K562 (cell line): ENCODE data around the gene TNFRSF11A. TPM values are rescaled to one million over a fixed set of nuclear protein-coding genes. Genes with fewer than 3 reads are reported as not detected.
A peak's percentile ranks its signal among the peaks of the same experiment; 100 is the strongest.

Experiments
- ATAC-seq: fragments of 200-7000 bp; cut with Tn5 transposase; 3 replicates; pipeline ENCODE4 v1.9.1; 2020; ENCODE audit warnings: moderate library complexity
- BruUV-seq: library from RNA; stranded (reverse); fragments of 400-500 nt; replicated peaks from 2 replicates; lab custom pipeline; 2021; lab: Mats Ljungman, UMichigan
- CTCF ChIA-PET: fragments of 300-600 bp; formaldehyde crosslinking; extraction: SDS; loops from one replicate; lab custom pipeline; 2021; ENCODE audit warnings: low intra/inter-chr PET ratio; lab: Yijun Ruan, JAX
- POLR2A ChIA-PET: fragments of 300-600, 350-650 bp; sonication (Branson Sonifier 250); formaldehyde crosslinking; extraction: SDS; loops from one replicate; lab custom pipeline; 2021; ENCODE audit warnings: antibody characterized with exemption, inconsistent platforms; lab: Yijun Ruan, JAX
- DNase-seq, 4 experiments: peaks; one replicate each; pipeline versions ENCODE4 v3.0.0 to v3.0.0-alpha.2; 2011 to 2018; ENCODE audit warnings: low spot score in 3 of 4, mixed read lengths in 3 of 4; ENCODE audit errors: extremely low read depth in 1 of 4
- FAIRE-seq: peaks from 2 replicates; lab custom pipeline; 2011; peaks lifted over from hg19 to GRCh38; lab: Jason Lieb, UNC
- H2AFZ ChIP-seq: 2 replicates; pipeline ENCODE4 v1.6.0; 2011; ENCODE audit warnings: low read depth, low read length, control low read depth, inconsistent platforms
- H3K27ac ChIP-seq: fragments of 200-600 bp; 3 replicates; pipeline ENCODE4 v1.8.0; 2011; ENCODE audit warnings: low read depth, mild to moderate bottlenecking, control low read depth, inconsistent platforms, low read length, moderate library complexity, mixed read lengths; ENCODE audit errors: extremely low read depth
- H3K27me3 ChIP-seq, 2 experiments: fragments of 300-600 bp in 1 of 2; 2 replicates in 1 of 2; 3 replicates in 1 of 2; pipeline versions ENCODE4 v1.6.0 to v1.8.0; 2011; ENCODE audit warnings: inconsistent platforms in 2 of 2, low read length in 2 of 2, mild to moderate bottlenecking in 1 of 2, mixed read lengths in 1 of 2, moderate library complexity in 1 of 2; ENCODE audit not compliant: control insufficient read depth in 2 of 2, insufficient read depth in 2 of 2
- H3K36me3 ChIP-seq: fragments of 300-600 bp; 3 replicates; pipeline ENCODE4 v1.8.0; 2011; ENCODE audit warnings: mild to moderate bottlenecking, low read length, inconsistent platforms; ENCODE audit not compliant: control insufficient read depth, insufficient read depth
- H3K4me1 ChIP-seq, 2 experiments: fragments of 200-600 bp in 1 of 2; replicated peaks in 1 of 2; 2 replicates in 1 of 2; 3 replicates in 1 of 2; pipeline versions ENCODE4 v1.5.1 to v1.8.0; 2011; ENCODE audit warnings: inconsistent platforms in 2 of 2, low read length in 2 of 2, mild to moderate bottlenecking in 1 of 2, mixed read lengths in 1 of 2, moderate library complexity in 1 of 2; ENCODE audit not compliant: control insufficient read depth in 2 of 2, insufficient read depth in 2 of 2
- H3K4me2 ChIP-seq: 2 replicates; pipeline ENCODE4 v1.6.1; 2011; ENCODE audit warnings: low read length, control low read depth, inconsistent platforms, mixed read lengths; ENCODE audit not compliant: insufficient read depth
- H3K4me3 ChIP-seq: fragments of 200-600 bp; sonication (generic), shearing (Covaris generic); 2 replicates; pipeline ENCODE4 v1.5.1; 2016; ENCODE audit warnings: control low read depth, inconsistent platforms
- H3K79me2 ChIP-seq: fragments of 200-600 bp; 3 replicates; pipeline ENCODE4 v1.8.0; 2011; ENCODE audit warnings: low read length, inconsistent platforms; ENCODE audit not compliant: control insufficient read depth, insufficient read depth
- H3K9ac ChIP-seq, 2 experiments: 2 replicates each; pipeline versions ENCODE4 v1.6.0 to v1.6.1; 2011; ENCODE audit warnings: low read depth in 2 of 2, low read length in 2 of 2, control low read depth in 1 of 2, inconsistent platforms in 1 of 2, mild to moderate bottlenecking in 1 of 2, mixed read lengths in 1 of 2; ENCODE audit not compliant: insufficient read depth in 1 of 2
- H3K9me1 ChIP-seq: one replicate; pipeline ENCODE4 v1.6.0; 2011; ENCODE audit warnings: inconsistent platforms, mild to moderate bottlenecking, low read length, moderate library complexity; ENCODE audit not compliant: control insufficient read depth, insufficient read depth
- H3K9me3 ChIP-seq: replicated peaks from 2 replicates; pipeline ENCODE4 v1.5.1; 2011; ENCODE audit warnings: low read depth, low read length, inconsistent platforms; ENCODE audit not compliant: control insufficient read depth, insufficient read depth
- H4K20me1 ChIP-seq: replicated peaks from 2 replicates; pipeline ENCODE4 v1.6.1; 2011; ENCODE audit warnings: low read length, inconsistent platforms, mixed read lengths; ENCODE audit not compliant: control insufficient read depth, insufficient read depth
- CBX2 ChIP-seq: fragments of 200-600 bp; sonication (generic); IDR thresholded peaks from one replicate; pipeline ENCODE4 v1.6.1; 2012; ENCODE audit warnings: mild to moderate bottlenecking, low read length, inconsistent platforms; ENCODE audit not compliant: insufficient read depth, poor library complexity, severe bottlenecking
- CBX8 ChIP-seq: fragments of 200-600 bp; sonication (generic); IDR thresholded peaks from 2 replicates; pipeline ENCODE4 v1.6.1; 2012; ENCODE audit warnings: borderline replicate concordance, mixed run types, low read depth, mild to moderate bottlenecking, moderate library complexity, mixed read lengths, low read length, control low read depth, inconsistent platforms; ENCODE audit not compliant: poor library complexity, severe bottlenecking; ENCODE audit errors: extremely low read depth
- DEAF1 ChIP-seq: fragments of 450-650 bp; formaldehyde crosslinking; IDR thresholded peaks from 2 replicates; pipeline ENCODE4 v1.4.0; 2020; ENCODE audit warnings: mild to moderate bottlenecking, moderate library complexity
- ETS2 ChIP-seq: IDR thresholded peaks from 2 replicates; pipeline ENCODE4 v1.6.1; 2016; ENCODE audit warnings: borderline replicate concordance, missing genetic modification characterization, mild to moderate bottlenecking, moderate library complexity, missing compliant biosample characterization; ENCODE audit not compliant: poor library complexity, severe bottlenecking
- MECOM ChIP-seq: fragments of 250-450 bp; sonication (Bioruptor Pico); IDR thresholded peaks from 2 replicates; pipeline ENCODE4 v1.8.0; 2022; ENCODE audit warnings: inconsistent platforms
- WGBS: fragments of 100-300 bp; shearing (Covaris generic); methylation state at CpG from one replicate; pipeline ENCODE4 v1.1.6; 2016; ENCODE audit warnings: low coverage, mixed read lengths; ENCODE audit not compliant: insufficient coverage; ENCODE audit errors: missing lambda C conversion rate; 5-methylcytosine and 5-hydroxymethylcytosine counted together
- in situ Hi-C: fragments of 300-500 bp; cut with MboI; formaldehyde crosslinking; loops from 4 replicates; pipeline ENCODE4 v1.15.0; 2018; ENCODE audit warnings: inconsistent platforms, mixed read lengths
- intact Hi-C: fragments of 100-400 bp; cut with micrococcal nuclease; formaldehyde crosslinking; loops from 2 replicates; pipeline ENCODE4 v1.14.2; 2022
- polyA plus RNA-seq, 8 experiments: library from polyadenylated mRNA; depleted of rRNA in 4 of 8; stranded (reverse) in 5 of 8; unstranded in 3 of 8; fragments of >200 nt; fragmentation: Nextera tagmentation in 2 of 8; fragmentation: Illumina TruSeq in 1 of 8; extraction: Ambion mirVana in 2 of 8; extraction: Trizol in 1 of 8; gene quantifications; 2 replicates each; pipeline versions ENCODE4 v1.2.1 to v1.2.3, GENCODE V29; 2011 to 2014; ENCODE audit warnings: inconsistent platforms in 1 of 8, missing spikeins in 1 of 8
- total RNA-seq, 7 experiments: library from RNA; depleted of rRNA in 6 of 7; stranded (reverse); fragments of >200 nt in 6 of 7; fragmentation: Illumina TruSeq in 2 of 7; extraction: Trizol in 2 of 7; gene quantifications; 2 replicates each; pipeline versions ENCODE4 v1.2.1 to v1.2.3, GENCODE V29; 2011 to 2021; ENCODE audit warnings: low replicate concordance in 1 of 7

The TNFRSF11A gene
- total and polyA plus RNA-seq, 9 of the 15 experiments (the other 6 are each of a cell fraction or from before 2014, with no cell fraction given): 0.03 to 0.06 (median 0.04) TPM; not detected in 6

GRCh38 chr18:62370366-62370765 is 45.3 kb downstream of the TNFRSF11A start:
- intact Hi-C loops (no loop called here), in situ Hi-C loops (no loop called here)
- no peaks in the 10 kb centered on the region for H3K79me2 ChIP-seq
- no peak overlapping the region for H2AFZ ChIP-seq
- H3K4me1 ChIP-seq: no peaks in the 10 kb centered on the region
- ChIA-PET POLR2A (no interaction called here), CTCF (interaction anchor here (0.6 kb wide), 1 partner anchor 614 kb away, joined by 3 read pairs; no protein-coding TSS in a partner anchor)
- H3K36me3 ChIP-seq: no peaks in the 10 kb centered on the region
- H3K9me1 ChIP-seq: no peaks in the 10 kb centered on the region
- ATAC-seq (no peak), DNase-seq (no peak), FAIRE-seq (no peak)
- H3K27ac ChIP-seq: no peak overlapping the region
- H4K20me1 ChIP-seq: no peaks in the 10 kb centered on the region
- H3K9me3 ChIP-seq: no peaks in the 10 kb centered on the region
- no peak overlapping the region for H3K4me2 ChIP-seq
- BruUV-seq: no TSS peak
- peaks cover 9 to 36% of the 10 kb centered on the region in 2 experiments for H3K27me3 ChIP-seq
- peak; percentile 38 for TF ChIP-seq CBX8
- TF ChIP-seq ETS2 (tag): no peak
- peak; percentile 66 for TF ChIP-seq CBX2
- no peak for TF ChIP-seq MECOM (CRISPR knock-in tag)
- TF ChIP-seq DEAF1 (CRISPR knock-in tag): no peak
- WGBS: 2% methylated on average over 4 of the region's 4 CpGs
- no peak overlapping the region for H3K9ac ChIP-seq
- no peak overlapping the region for H3K4me3 ChIP-seq
